ENCODE results near the gene KCNMA1.

DNA sequence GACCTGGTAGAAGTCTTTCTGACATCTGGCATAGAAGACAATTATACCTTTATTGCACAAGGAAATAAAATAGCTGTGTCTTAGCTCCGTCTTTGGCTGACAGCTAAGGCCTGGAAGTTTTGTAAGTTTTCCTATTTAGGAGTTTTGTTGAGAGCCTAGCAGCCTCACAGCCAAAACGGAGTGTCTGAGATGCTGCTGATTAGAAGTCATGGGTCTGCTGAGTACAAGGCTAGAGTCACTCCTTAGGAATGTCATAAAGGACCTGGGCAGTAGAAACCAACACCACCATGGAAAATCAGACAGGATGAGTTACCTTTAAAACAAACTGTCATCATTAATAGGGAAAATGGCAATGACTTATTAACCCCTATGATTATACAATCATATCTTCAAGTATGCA lies 442.5 kb downstream of the KCNMA1 start:
- TF ChIP-seq CTCF (IDR thresholded peaks at IDR 0.05 in 2 of 3, conservative IDR thresholded peaks at IDR 0.05 in 1 of 3; ENCODE audit: control insufficient read depth in 2 of 3, extremely low read depth in 1 of 3, insufficient read depth in 1 of 3, low read depth in 3 of 3, low read length in 3 of 3): no peak
- TF ChIP-seq, protein P1, sequence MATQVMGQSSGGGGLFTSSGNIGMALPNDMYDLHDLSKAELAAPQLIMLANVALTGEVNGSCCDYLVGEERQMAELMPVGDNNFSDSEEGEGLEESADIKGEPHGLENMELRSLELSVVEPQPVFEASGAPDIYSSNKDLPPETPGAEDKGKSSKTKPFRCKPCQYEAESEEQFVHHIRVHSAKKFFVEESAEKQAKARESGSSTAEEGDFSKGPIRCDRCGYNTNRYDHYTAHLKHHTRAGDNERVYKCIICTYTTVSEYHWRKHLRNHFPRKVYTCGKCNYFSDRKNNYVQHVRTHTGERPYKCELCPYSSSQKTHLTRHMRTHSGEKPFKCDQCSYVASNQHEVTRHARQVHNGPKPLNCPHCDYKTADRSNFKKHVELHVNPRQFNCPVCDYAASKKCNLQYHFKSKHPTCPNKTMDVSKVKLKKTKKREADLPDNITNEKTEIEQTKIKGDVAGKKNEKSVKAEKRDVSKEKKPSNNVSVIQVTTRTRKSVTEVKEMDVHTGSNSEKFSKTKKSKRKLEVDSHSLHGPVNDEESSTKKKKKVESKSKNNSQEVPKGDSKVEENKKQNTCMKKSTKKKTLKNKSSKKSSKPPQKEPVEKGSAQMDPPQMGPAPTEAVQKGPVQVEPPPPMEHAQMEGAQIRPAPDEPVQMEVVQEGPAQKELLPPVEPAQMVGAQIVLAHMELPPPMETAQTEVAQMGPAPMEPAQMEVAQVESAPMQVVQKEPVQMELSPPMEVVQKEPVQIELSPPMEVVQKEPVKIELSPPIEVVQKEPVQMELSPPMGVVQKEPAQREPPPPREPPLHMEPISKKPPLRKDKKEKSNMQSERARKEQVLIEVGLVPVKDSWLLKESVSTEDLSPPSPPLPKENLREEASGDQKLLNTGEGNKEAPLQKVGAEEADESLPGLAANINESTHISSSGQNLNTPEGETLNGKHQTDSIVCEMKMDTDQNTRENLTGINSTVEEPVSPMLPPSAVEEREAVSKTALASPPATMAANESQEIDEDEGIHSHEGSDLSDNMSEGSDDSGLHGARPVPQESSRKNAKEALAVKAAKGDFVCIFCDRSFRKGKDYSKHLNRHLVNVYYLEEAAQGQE (IDR thresholded peaks at IDR 0.05; ENCODE audit: low read depth, low read length): no peak
- no peak for TF ChIP-seq RB1 (IDR thresholded peaks at IDR 0.05; ENCODE audit: borderline replicate concordance)
- TF ChIP-seq POLR2A (IDR thresholded peaks at IDR 0.05; ENCODE audit: low read depth, low read length): no peak
- TF ChIP-seq ATF3 (IDR thresholded peaks at IDR 0.05; ENCODE audit: borderline replicate concordance, extremely low read depth, low read depth, low read length): no peak
- no peak for TF ChIP-seq CBX3 (IDR thresholded peaks at IDR 0.05; ENCODE audit: borderline replicate concordance, low read depth)
- no peak for TF ChIP-seq YY1 (IDR thresholded peaks at IDR 0.05; ENCODE audit: low read depth, low read length)
- no peak for TF ChIP-seq SUZ12 (IDR thresholded peaks at IDR 0.05; ENCODE audit: unreplicated experiment)
- no peak for TF ChIP-seq EP300 (IDR thresholded peaks at IDR 0.05; ENCODE audit: borderline replicate concordance in 1 of 2, control insufficient read depth in 1 of 2, low read depth in 2 of 2, low read length in 2 of 2)
- TF ChIP-seq TCF12 (IDR thresholded peaks at IDR 0.05; ENCODE audit: low read depth, low read length): no peak
- TF ChIP-seq, protein P2, sequence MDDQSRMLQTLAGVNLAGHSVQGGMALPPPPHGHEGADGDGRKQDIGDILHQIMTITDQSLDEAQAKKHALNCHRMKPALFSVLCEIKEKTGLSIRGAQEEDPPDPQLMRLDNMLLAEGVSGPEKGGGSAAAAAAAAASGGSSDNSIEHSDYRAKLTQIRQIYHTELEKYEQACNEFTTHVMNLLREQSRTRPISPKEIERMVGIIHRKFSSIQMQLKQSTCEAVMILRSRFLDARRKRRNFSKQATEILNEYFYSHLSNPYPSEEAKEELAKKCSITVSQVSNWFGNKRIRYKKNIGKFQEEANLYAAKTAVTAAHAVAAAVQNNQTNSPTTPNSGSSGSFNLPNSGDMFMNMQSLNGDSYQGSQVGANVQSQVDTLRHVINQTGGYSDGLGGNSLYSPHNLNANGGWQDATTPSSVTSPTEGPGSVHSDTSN (IDR thresholded peaks at IDR 0.05; ENCODE audit: insufficient replicate concordance, low read depth, low read length): no peak
- no peak for TF ChIP-seq ESRRA (IDR thresholded peaks at IDR 0.05; ENCODE audit: low read length)
- no peak for TF ChIP-seq IRF3 (IDR thresholded peaks at IDR 0.05)
- TF ChIP-seq CHD2 (IDR thresholded peaks at IDR 0.05; ENCODE audit: borderline replicate concordance, low read depth, low read length): no peak
